ENCODE results near the gene RAPGEF5.

- TF ChIP-seq CTCF (IDR thresholded peaks at IDR 0.05) (no peak), POLR2A (IDR thresholded peaks at IDR 0.05) (no peak)
These were observed 18.6 kb upstream of the RAPGEF5 start for GRCh38 chr7:22375359-22376048.
